A673 (cell line): Measurements from ENCODE around the gene LPCAT1. TPM values are rescaled to one million over a fixed set of nuclear protein-coding genes. Genes with fewer than 3 reads are reported as not detected.

Experiments used
- BruUV-seq: library from RNA; stranded (reverse); fragments of 400-500 nt; replicated peaks from 2 replicates; lab custom pipeline; 2021; lab: Mats Ljungman, UMichigan
- CTCF ChIA-PET: fragments of 300-600 bp; sonication (Branson Sonifier 250); formaldehyde crosslinking; loops from one replicate; lab custom pipeline; 2022; ENCODE audit warnings: antibody characterized with exemption; lab: Charles Lee
- POLR2A ChIA-PET: fragments of 300-600 bp; sonication (Branson Sonifier 250); formaldehyde crosslinking; loops from one replicate; lab custom pipeline; 2022; ENCODE audit warnings: antibody characterized with exemption; ENCODE audit not compliant: low non-redundant PET; lab: Charles Lee
- DNase-seq: peaks from one replicate; pipeline ENCODE4 v3.0.0-alpha.2; 2015; ENCODE audit warnings: low spot score
- H3K27ac ChIP-seq: fragments of 200-600 bp; sonication (generic); 2 replicates; pipeline ENCODE4 v1.5.1; 2016; ENCODE audit warnings: mixed run types, low read depth, mild to moderate bottlenecking, mixed read lengths, antibody characterized with exemption, low read length; ENCODE audit not compliant: poor library complexity, severe bottlenecking
- H3K27me3 ChIP-seq: fragments of 200-600 bp; sonication (generic); replicated peaks from 2 replicates; pipeline ENCODE4 v1.6.1; 2017; ENCODE audit warnings: mixed run types, low read depth, mild to moderate bottlenecking, mixed read lengths, antibody characterized with exemption, low read length; ENCODE audit not compliant: insufficient read depth, poor library complexity
- H3K36me3 ChIP-seq: fragments of 200-600 bp; sonication (generic); 2 replicates; pipeline ENCODE4 v1.6.1; 2016; ENCODE audit warnings: mixed run types, mild to moderate bottlenecking, mixed read lengths, antibody characterized with exemption, low read length; ENCODE audit not compliant: insufficient read depth, poor library complexity, severe bottlenecking
- H3K4me1 ChIP-seq: fragments of 200-600 bp; sonication (generic); 2 replicates; pipeline ENCODE4 v1.6.1; 2017; ENCODE audit warnings: mixed run types, mild to moderate bottlenecking, mixed read lengths, antibody characterized with exemption, low read length; ENCODE audit not compliant: insufficient read depth, poor library complexity, severe bottlenecking
- H3K4me3 ChIP-seq: fragments of 200-600 bp; sonication (generic); 2 replicates; pipeline ENCODE4 v1.5.1; 2016; ENCODE audit warnings: low read depth, mixed run types, mild to moderate bottlenecking, mixed read lengths, low read length; ENCODE audit not compliant: poor library complexity, severe bottlenecking
- H3K9me3 ChIP-seq: fragments of 200-600 bp; sonication (generic); 2 replicates; pipeline ENCODE4 v1.6.1; 2016; ENCODE audit warnings: mixed run types, low read depth, mild to moderate bottlenecking, mixed read lengths, antibody characterized with exemption, low read length; ENCODE audit not compliant: poor library complexity, severe bottlenecking
- CTCF ChIP-seq: fragments of 300-800, 200-600 bp; sonication (generic); conservative IDR thresholded peaks from 2 replicates; pipeline ENCODE4 v1.5.1; 2017; ENCODE audit warnings: low read depth, mild to moderate bottlenecking, antibody characterized with exemption, low read length, moderate library complexity, mixed read lengths
- EZH2 ChIP-seq: fragments of 200-600 bp; sonication (generic); IDR thresholded peaks from 2 replicates; pipeline ENCODE4 v1.6.1; 2017; ENCODE audit warnings: borderline replicate concordance, low read depth, mild to moderate bottlenecking, mixed read lengths, antibody characterized with exemption, low read length; ENCODE audit not compliant: poor library complexity, severe bottlenecking
- intact Hi-C: fragments of 100-400 bp; cut with micrococcal nuclease; formaldehyde crosslinking; loops from one replicate; pipeline ENCODE4 v1.10.0; 2022; ENCODE audit not compliant: unreplicated experiment
- total RNA-seq: library from RNA; stranded (reverse); gene quantifications from 2 replicates; pipeline ENCODE4 v1.2.3, GENCODE V29; 2021

The LPCAT1 gene
- total RNA-seq, 1 experiment from 2014 or later: 97.3 TPM

GRCh38 chr5:1480806-1481205, 43.0 kb downstream of the LPCAT1 start:
- DNase-seq: no peak
- ChIA-PET CTCF (interaction anchor here (1.6 kb wide), 1 partner anchor 164 kb away, joined by 7 read pairs; no protein-coding TSS in a partner anchor), POLR2A (no interaction called here)
- Histone ChIP-seq H3K36me3 (peaks cover 17% of the 10 kb centered on the region), H3K27me3 (no peaks in the 10 kb centered on the region), H3K27ac (no peak overlapping the region), H3K9me3 (no peaks in the 10 kb centered on the region), H3K4me1 (no peaks in the 10 kb centered on the region), H3K4me3 (no peak overlapping the region)
- TF ChIP-seq CTCF (no peak), EZH2 (no peak)
- BruUV-seq: no TSS peak
- intact Hi-C loops: no loop called here

GRCh38 chr5:1480217-1480616, 43.5 kb downstream of the LPCAT1 start:
- intact Hi-C loops: no loop called here
- Histone ChIP-seq H3K27ac (no peak overlapping the region), H3K4me3 (no peak overlapping the region), H3K27me3 (no peaks in the 10 kb centered on the region), H3K36me3 (peaks cover 17% of the 10 kb centered on the region), H3K4me1 (no peaks in the 10 kb centered on the region), H3K9me3 (no peaks in the 10 kb centered on the region)
- TF ChIP-seq EZH2: no peak
- TF ChIP-seq CTCF: no peak
- no peak for DNase-seq
- POLR2A ChIA-PET: no interaction called here
- no TSS peak for BruUV-seq
- CTCF ChIA-PET: interaction anchor here (1.6 kb wide), 1 partner anchor 165 kb away, joined by 7 read pairs; no protein-coding TSS in a partner anchor

- peak; percentile 69 for DNase-seq
- Histone ChIP-seq H3K4me1 (no peaks in the 10 kb centered on the region), H3K4me3 (no peak overlapping the region), H3K27me3 (no peaks in the 10 kb centered on the region), H3K27ac (no peak overlapping the region), H3K9me3 (no peaks in the 10 kb centered on the region), H3K36me3 (peaks cover 17% of the 10 kb centered on the region)
- intact Hi-C loops: loop anchor here (2.0 kb wide), 1 partner anchor 161 kb away; no protein-coding TSS in a partner anchor
- POLR2A ChIA-PET: no interaction called here
- CTCF ChIA-PET: interaction anchor here (1.6 kb wide), 1 partner anchor 165 kb away, joined by 7 read pairs; no protein-coding TSS in a partner anchor
- no TSS peak for BruUV-seq
- TF ChIP-seq CTCF (peak; percentile 84), EZH2 (no peak)
Observed at GRCh38 chr5:1479581-1480188, 44.1 kb downstream of the LPCAT1 start.
